Measurements from ENCODE around the gene SP3. TPM values are rescaled to one million over a fixed set of nuclear protein-coding genes. Genes with fewer than 3 reads are reported as not detected.

The SP3 gene
- total and polyA plus RNA-seq, 2 experiments from 2014 or later: 24.1 to 110 TPM

DNA sequence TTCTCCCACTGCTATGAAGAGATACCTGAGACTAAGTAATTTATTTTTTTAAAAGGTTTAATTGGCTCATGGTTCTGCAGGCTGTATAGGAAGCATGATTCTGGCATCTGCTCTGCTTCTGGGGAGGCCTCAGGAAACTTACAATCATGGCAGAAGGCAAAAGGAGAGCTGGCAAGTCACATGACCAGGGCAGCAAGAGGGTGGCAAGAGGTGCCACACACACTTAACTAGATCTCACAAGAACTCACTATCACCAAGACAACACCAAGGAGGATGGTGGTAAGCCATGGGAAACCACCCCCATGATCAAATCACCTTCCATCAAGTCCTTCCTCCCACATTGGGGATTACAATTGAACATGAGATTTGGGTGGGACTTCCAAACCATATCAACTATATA lies 38.3 kb downstream of the SP3 start:
- TF ChIP-seq ZNF331 (CRISPR knock-in tag; IDR thresholded peaks at IDR 0.05; ENCODE audit: low read depth) (no peak), STAT1 (IDR thresholded peaks at IDR 0.05; ENCODE audit: unreplicated experiment) (no peak), EZH2phosphoT487 (IDR thresholded peaks at IDR 0.05; ENCODE audit: unreplicated experiment) (no peak), EZH2 (IDR thresholded peaks at IDR 0.05; ENCODE audit: low read depth, unreplicated experiment) (no peak), JUNB (IDR thresholded peaks at IDR 0.05; ENCODE audit: unreplicated experiment) (no peak), CREB1 (CRISPR knock-in tag; IDR thresholded peaks at IDR 0.05; ENCODE audit: low read depth) (no peak), ZNF114 (CRISPR knock-in tag; IDR thresholded peaks at IDR 0.05) (no peak), POLR2AphosphoS5 (IDR thresholded peaks at IDR 0.05; ENCODE audit: low read depth) (no peak), NANOG (IDR thresholded peaks at IDR 0.05; ENCODE audit: borderline replicate concordance) (no peak)
- TF ChIP-seq, protein P1, sequence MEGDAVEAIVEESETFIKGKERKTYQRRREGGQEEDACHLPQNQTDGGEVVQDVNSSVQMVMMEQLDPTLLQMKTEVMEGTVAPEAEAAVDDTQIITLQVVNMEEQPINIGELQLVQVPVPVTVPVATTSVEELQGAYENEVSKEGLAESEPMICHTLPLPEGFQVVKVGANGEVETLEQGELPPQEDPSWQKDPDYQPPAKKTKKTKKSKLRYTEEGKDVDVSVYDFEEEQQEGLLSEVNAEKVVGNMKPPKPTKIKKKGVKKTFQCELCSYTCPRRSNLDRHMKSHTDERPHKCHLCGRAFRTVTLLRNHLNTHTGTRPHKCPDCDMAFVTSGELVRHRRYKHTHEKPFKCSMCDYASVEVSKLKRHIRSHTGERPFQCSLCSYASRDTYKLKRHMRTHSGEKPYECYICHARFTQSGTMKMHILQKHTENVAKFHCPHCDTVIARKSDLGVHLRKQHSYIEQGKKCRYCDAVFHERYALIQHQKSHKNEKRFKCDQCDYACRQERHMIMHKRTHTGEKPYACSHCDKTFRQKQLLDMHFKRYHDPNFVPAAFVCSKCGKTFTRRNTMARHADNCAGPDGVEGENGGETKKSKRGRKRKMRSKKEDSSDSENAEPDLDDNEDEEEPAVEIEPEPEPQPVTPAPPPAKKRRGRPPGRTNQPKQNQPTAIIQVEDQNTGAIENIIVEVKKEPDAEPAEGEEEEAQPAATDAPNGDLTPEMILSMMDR (conservative IDR thresholded peaks at IDR 0.05; ENCODE audit: low read depth in 2 of 2): no peak
- TF ChIP-seq, protein P2, sequence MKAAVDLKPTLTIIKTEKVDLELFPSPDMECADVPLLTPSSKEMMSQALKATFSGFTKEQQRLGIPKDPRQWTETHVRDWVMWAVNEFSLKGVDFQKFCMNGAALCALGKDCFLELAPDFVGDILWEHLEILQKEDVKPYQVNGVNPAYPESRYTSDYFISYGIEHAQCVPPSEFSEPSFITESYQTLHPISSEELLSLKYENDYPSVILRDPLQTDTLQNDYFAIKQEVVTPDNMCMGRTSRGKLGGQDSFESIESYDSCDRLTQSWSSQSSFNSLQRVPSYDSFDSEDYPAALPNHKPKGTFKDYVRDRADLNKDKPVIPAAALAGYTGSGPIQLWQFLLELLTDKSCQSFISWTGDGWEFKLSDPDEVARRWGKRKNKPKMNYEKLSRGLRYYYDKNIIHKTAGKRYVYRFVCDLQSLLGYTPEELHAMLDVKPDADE (IDR thresholded peaks at IDR 0.05): no peak
- TF ChIP-seq, protein P3, sequence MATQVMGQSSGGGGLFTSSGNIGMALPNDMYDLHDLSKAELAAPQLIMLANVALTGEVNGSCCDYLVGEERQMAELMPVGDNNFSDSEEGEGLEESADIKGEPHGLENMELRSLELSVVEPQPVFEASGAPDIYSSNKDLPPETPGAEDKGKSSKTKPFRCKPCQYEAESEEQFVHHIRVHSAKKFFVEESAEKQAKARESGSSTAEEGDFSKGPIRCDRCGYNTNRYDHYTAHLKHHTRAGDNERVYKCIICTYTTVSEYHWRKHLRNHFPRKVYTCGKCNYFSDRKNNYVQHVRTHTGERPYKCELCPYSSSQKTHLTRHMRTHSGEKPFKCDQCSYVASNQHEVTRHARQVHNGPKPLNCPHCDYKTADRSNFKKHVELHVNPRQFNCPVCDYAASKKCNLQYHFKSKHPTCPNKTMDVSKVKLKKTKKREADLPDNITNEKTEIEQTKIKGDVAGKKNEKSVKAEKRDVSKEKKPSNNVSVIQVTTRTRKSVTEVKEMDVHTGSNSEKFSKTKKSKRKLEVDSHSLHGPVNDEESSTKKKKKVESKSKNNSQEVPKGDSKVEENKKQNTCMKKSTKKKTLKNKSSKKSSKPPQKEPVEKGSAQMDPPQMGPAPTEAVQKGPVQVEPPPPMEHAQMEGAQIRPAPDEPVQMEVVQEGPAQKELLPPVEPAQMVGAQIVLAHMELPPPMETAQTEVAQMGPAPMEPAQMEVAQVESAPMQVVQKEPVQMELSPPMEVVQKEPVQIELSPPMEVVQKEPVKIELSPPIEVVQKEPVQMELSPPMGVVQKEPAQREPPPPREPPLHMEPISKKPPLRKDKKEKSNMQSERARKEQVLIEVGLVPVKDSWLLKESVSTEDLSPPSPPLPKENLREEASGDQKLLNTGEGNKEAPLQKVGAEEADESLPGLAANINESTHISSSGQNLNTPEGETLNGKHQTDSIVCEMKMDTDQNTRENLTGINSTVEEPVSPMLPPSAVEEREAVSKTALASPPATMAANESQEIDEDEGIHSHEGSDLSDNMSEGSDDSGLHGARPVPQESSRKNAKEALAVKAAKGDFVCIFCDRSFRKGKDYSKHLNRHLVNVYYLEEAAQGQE (IDR thresholded peaks at IDR 0.05; ENCODE audit: unreplicated experiment): no peak
- H3K4me3 Mint-ChIP-seq: no peak overlapping the region
- peaks cover 27% of the 10 kb centered on the region for H4K20me1 ChIP-seq (replicated peaks; ENCODE audit: insufficient read depth)

More for the DNA sequence above, 38.3 kb downstream of the SP3 start:
- Histone ChIP-seq H3K27me3 (ENCODE audit: insufficient read depth) (no peaks in the 10 kb centered on the region), H3K27ac (ENCODE audit: low read depth) (no peak overlapping the region), H3K4me1 (ENCODE audit: insufficient read depth) (no peaks in the 10 kb centered on the region), H2AFZ (no peak overlapping the region), H3K9me2 (ENCODE audit: insufficient read depth) (no peaks in the 10 kb centered on the region), H3K4me2 (no peak overlapping the region), H3K4me3 (no peak overlapping the region), H3K79me2 (replicated peaks; ENCODE audit: insufficient read depth) (peaks cover 100% of the 10 kb centered on the region), H3K36me3 (ENCODE audit: insufficient read depth) (no peaks in the 10 kb centered on the region), H3F3A (replicated peaks; ENCODE audit: low read depth) (no peaks in the 10 kb centered on the region)
- Mint-ChIP-seq H3K4me1 (0 out of 3 replicates have a peak, but pooled peaks cover 2% of the 10 kb centered on the region), H3K27ac (no peak overlapping the region), H3K27me3 (ENCODE audit: insufficient read depth, low read depth, poor library complexity) (no peaks in the 10 kb centered on the region), H3K9me3 (no peaks in the 10 kb centered on the region), H3K36me3 (ENCODE audit: low read depth) (peaks cover 13% of the 10 kb centered on the region; the same call in 2 of the 3 replicates)
- no peak for DNase-seq (ENCODE audit: low spot score)
- ATAC-seq: no peak

All from GM23338 (cell line).